HFFc6 (cell line): ENCODE results near the gene C11orf42. TPM values are rescaled to one million over a fixed set of nuclear protein-coding genes. Genes with fewer than 3 reads are reported as not detected.

ENCODE experiments used
- DNase-seq: peaks from one replicate; pipeline ENCODE4 v3.0.0-alpha.2; 2018
- H3K27ac Mint-ChIP-seq: 2 replicates; pipeline ENCODE4 v1.8.0; 2020; ENCODE audit warnings: mild to moderate bottlenecking, mixed read lengths
- H3K27me3 Mint-ChIP-seq: 2 replicates; pipeline ENCODE4 v1.8.0; 2021; ENCODE audit warnings: mild to moderate bottlenecking, moderate library complexity, mixed read lengths; ENCODE audit not compliant: insufficient read depth
- H3K36me3 Mint-ChIP-seq: 2 replicates; pipeline ENCODE4 v1.8.0; 2021; ENCODE audit warnings: low read depth, mixed read lengths
- H3K4me1 Mint-ChIP-seq: 2 replicates; pipeline ENCODE4 v1.8.0; 2020; ENCODE audit warnings: low read depth, mixed read lengths
- H3K4me3 Mint-ChIP-seq: 2 replicates; pipeline ENCODE4 v1.8.0; 2020; ENCODE audit warnings: mild to moderate bottlenecking, moderate library complexity, mixed read lengths
- H3K9me3 Mint-ChIP-seq: 2 replicates; pipeline ENCODE4 v1.8.0; 2020; ENCODE audit warnings: mild to moderate bottlenecking, mixed read lengths
- CTCF ChIP-seq: fragments of 200-600 bp; sonication (generic); IDR thresholded peaks from 2 replicates; pipeline ENCODE4 v1.5.0; 2021; ENCODE audit warnings: antibody characterized with exemption, mild to moderate bottlenecking
- total RNA-seq, 6 experiments: library from RNA; stranded (reverse); fragmentation: NEBNext Ultra II Directional; extraction: Animal tissue kit (Norgen Biotek cat#: 25700); gene quantifications; 2 replicates in 1 of 6; 3 replicates in 5 of 6; pipeline ENCODE4 v1.2.3, GENCODE V29; 2021

Gene C11orf42
- total RNA-seq, 6 experiments from 2014 or later, result not detected

DNA sequence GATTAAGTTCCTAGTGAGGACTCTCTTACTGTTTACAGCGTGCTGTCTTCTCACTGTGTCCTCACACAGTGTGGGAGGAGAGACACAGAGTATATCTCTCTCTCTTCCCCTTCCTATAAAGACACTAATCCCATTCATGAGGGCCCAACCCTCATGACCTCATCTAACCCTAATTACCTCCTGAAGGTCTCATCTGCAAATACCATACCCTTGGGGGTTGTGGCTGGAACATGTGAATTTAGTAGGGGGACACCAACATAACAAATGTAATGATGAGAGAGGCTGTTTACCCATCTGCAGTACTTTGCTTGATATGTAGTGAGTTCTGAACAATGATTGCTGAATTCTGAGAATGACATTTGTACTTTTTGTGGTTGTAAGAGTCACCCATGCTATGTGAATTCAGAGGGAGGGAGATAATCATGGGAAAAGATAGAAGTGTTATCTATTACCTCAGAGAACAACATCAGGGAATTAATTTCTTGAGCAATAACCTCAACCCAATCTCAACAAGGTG is 11.2 kb upstream of the C11orf42 start:
- TF ChIP-seq CTCF, result no peak
- Mint-ChIP-seq H3K9me3 (no peaks in the 10 kb centered on the region), H3K4me1 (no peaks in the 10 kb centered on the region)

DNA sequence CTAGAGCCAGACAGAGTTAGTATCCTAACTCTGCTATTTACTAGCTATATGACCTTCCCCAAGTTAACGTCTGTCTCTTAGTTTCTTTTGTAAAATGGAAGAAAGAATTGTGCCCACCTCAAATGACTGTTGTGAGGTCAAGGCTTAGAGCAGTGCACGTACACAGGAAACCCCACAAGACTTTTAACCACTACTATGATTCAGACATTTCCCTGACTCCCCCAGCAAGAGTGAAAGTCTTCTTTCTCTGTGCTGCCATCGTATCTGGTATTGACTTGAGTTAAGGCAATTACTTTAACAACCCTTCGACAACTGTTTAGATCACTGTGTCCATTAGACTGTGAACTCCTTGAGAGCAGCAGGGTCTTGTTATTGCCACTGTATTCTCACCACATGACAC is 9.0 kb upstream of the C11orf42 start:
- peaks cover 7% of the 10 kb centered on the region; the same call in 1 of the 2 replicates for H3K4me1 Mint-ChIP-seq
- TF ChIP-seq CTCF, result no peak
- DNase-seq, result no peak
- no peaks in the 10 kb centered on the region for H3K9me3 Mint-ChIP-seq
- H3K4me3 Mint-ChIP-seq, result no peak overlapping the region
- H3K36me3 Mint-ChIP-seq, result no peaks in the 10 kb centered on the region
- H3K27ac Mint-ChIP-seq, result no peak overlapping the region
- peaks cover 2% of the 10 kb centered on the region for H3K27me3 Mint-ChIP-seq

More for the DNA sequence above, 11.2 kb upstream of the C11orf42 start:
- no peaks in the 10 kb centered on the region for H3K36me3 Mint-ChIP-seq
- no peak for DNase-seq
- peaks cover under 1% of the 10 kb centered on the region for H3K27me3 Mint-ChIP-seq
- H3K27ac Mint-ChIP-seq, result no peak overlapping the region
- no peak overlapping the region for H3K4me3 Mint-ChIP-seq

GRCh38 chr11:6197466-6198200 is 7.7 kb upstream of the C11orf42 start:
- Mint-ChIP-seq H3K4me3 (no peak overlapping the region), H3K27me3 (peaks cover 2% of the 10 kb centered on the region), H3K4me1 (peaks cover 20% of the 10 kb centered on the region), H3K9me3 (no peaks in the 10 kb centered on the region), H3K27ac (no peak overlapping the region), H3K36me3 (no peaks in the 10 kb centered on the region)
- no peak for TF ChIP-seq CTCF
- no peak for DNase-seq

DNA sequence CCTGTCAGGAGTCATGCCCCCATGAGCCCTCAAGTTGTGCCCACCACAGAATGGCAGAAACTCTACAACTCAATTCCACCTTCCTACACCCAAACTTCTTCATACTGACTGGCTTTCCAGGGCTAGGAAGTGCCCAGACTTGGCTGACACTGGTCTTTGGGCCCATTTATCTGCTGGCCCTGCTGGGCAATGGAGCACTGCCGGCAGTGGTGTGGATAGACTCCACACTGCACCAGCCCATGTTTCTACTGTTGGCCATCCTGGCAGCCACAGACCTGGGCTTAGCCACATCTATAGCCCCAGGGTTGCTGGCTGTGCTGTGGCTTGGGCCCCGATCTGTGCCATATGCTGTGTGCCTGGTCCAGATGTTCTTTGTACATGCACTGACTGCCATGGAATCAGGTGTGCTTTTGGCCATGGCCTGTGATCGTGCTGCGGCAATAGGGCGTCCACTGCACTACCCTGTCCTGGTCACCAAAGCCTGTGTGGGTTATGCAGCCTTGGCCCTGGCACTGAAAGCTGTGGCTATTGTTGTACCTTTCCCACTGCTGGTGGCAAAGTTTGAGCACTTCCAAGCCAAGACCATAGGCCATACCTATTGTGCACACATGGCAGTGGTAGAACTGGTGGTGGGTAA is 6.1 kb upstream of the C11orf42 start, which contains the start of gene OR52W1:
Gene OR52W1 (plus strand): TSS at position 51 of the 637 bp plus-strand sequence. CDS start 0 bp downstream, at position 51.
- H3K4me3 Mint-ChIP-seq, result no peak within 1 kb of the TSS

GRCh38 chr11:6200975-6201374 is 4.4 kb upstream of the C11orf42 start:
- DNase-seq, result no peak
- H3K9me3 Mint-ChIP-seq, result no peaks in the 10 kb centered on the region
- no peak overlapping the region for H3K27ac Mint-ChIP-seq
- no peak overlapping the region for H3K4me3 Mint-ChIP-seq
- H3K4me1 Mint-ChIP-seq, result peaks cover 21% of the 10 kb centered on the region
- TF ChIP-seq CTCF, result no peak
- H3K36me3 Mint-ChIP-seq, result no peaks in the 10 kb centered on the region
- H3K27me3 Mint-ChIP-seq, result peaks cover 2% of the 10 kb centered on the region

More for the DNA sequence above, 6.1 kb upstream of the C11orf42 start, which contains the start of gene OR52W1:
- no peak for DNase-seq
- Mint-ChIP-seq H3K4me1 (peaks cover 21% of the 10 kb centered on the region), H3K27me3 (peaks cover 2% of the 10 kb centered on the region), H3K36me3 (no peaks in the 10 kb centered on the region), H3K27ac (no peak within 1 kb of the TSS), H3K9me3 (no peaks in the 10 kb centered on the region)
- no peak for TF ChIP-seq CTCF
